ENCODE results near the gene AGBL1. TPM values are rescaled to one million over a fixed set of nuclear protein-coding genes. Genes with fewer than 3 reads are reported as not detected.

AGBL1 gene
- total and polyA plus RNA-seq, 2 donors (not counting 3 experiments of a cell fraction or from before 2014, with no cell fraction given): not detected

- Histone ChIP-seq H3K36me3 (ENCODE audit: control insufficient read depth in 2 of 2, extremely low read depth in 1 of 2, insufficient read depth in 2 of 2, low read length in 2 of 2) (no peaks in the 10 kb centered on the region), H3K9me3 (replicated peaks; ENCODE audit: control insufficient read depth, insufficient read depth, low read length) (no peaks in the 10 kb centered on the region), H3K27me3 (ENCODE audit: control insufficient read depth in 2 of 2, insufficient read depth in 2 of 2, low read length in 2 of 2) (no peaks in the 10 kb centered on the region), H4K20me1 (replicated peaks; ENCODE audit: control insufficient read depth, extremely low read depth, insufficient read depth, low read length) (no peaks in the 10 kb centered on the region), H3K4me1 (ENCODE audit: control insufficient read depth, extremely low read depth, insufficient read depth, low read length) (no peaks in the 10 kb centered on the region), H3K9ac (replicated peaks; ENCODE audit: extremely low read depth, insufficient read depth, low read length) (no peak overlapping the region), H3K4me3 (replicated peaks in 1 of 3; ENCODE audit: insufficient read depth in 1 of 3, low read depth in 1 of 3, low read length in 3 of 3) (no peak overlapping the region), H3K79me2 (ENCODE audit: control insufficient read depth, insufficient read depth, low read length) (no peaks in the 10 kb centered on the region), H3K9me1 (replicated peaks; ENCODE audit: control insufficient read depth, extremely low read depth, insufficient read depth, low read length) (no peaks in the 10 kb centered on the region), H3K4me2 (ENCODE audit: insufficient read depth, low read length) (no peak overlapping the region), H3K27ac (ENCODE audit: insufficient read depth, low read depth, low read length) (no peak overlapping the region), H2AFZ (ENCODE audit: low read depth, low read length) (no peak overlapping the region)
- TF ChIP-seq GATA2 (IDR thresholded peaks at IDR 0.05; ENCODE audit: insufficient read depth, insufficient read length, low read depth, low read length) (no peak), MAX (IDR thresholded peaks at IDR 0.05; ENCODE audit: insufficient read depth, insufficient read length) (no peak), MYC (IDR thresholded peaks at IDR 0.05; ENCODE audit: low read depth, low read length) (no peak), EZH2 (IDR thresholded peaks at IDR 0.05; ENCODE audit: borderline replicate concordance, low read depth, low read length, severe bottlenecking) (no peak), POLR2AphosphoS5 (IDR thresholded peaks at IDR 0.05; ENCODE audit: insufficient read depth, low read depth, low read length) (no peak), JUN (IDR thresholded peaks at IDR 0.05; ENCODE audit: borderline replicate concordance, insufficient read depth, insufficient read length, low read depth) (no peak), POLR2A (IDR thresholded peaks at IDR 0.05; ENCODE audit: low read depth, low read length) (no peak), FOS (IDR thresholded peaks at IDR 0.05; ENCODE audit: borderline replicate concordance, insufficient read depth, low read length) (no peak)
- TF ChIP-seq, protein P1, sequence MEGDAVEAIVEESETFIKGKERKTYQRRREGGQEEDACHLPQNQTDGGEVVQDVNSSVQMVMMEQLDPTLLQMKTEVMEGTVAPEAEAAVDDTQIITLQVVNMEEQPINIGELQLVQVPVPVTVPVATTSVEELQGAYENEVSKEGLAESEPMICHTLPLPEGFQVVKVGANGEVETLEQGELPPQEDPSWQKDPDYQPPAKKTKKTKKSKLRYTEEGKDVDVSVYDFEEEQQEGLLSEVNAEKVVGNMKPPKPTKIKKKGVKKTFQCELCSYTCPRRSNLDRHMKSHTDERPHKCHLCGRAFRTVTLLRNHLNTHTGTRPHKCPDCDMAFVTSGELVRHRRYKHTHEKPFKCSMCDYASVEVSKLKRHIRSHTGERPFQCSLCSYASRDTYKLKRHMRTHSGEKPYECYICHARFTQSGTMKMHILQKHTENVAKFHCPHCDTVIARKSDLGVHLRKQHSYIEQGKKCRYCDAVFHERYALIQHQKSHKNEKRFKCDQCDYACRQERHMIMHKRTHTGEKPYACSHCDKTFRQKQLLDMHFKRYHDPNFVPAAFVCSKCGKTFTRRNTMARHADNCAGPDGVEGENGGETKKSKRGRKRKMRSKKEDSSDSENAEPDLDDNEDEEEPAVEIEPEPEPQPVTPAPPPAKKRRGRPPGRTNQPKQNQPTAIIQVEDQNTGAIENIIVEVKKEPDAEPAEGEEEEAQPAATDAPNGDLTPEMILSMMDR (IDR thresholded peaks at IDR 0.05; ENCODE audit: extremely low read depth in 1 of 2, insufficient read depth in 1 of 2, low read depth in 1 of 2, low read length in 2 of 2): no peak
- no TSS peak for BruUV-seq (replicated peaks)
- intact Hi-C loops (cut with micrococcal nuclease): no loop called here
- FAIRE-seq (no peak), DNase-seq (ENCODE audit: low read depth, low spot score) (no peak)
- CTCF ChIA-PET: no interaction called here
- POLR2A ChIA-PET: no interaction called here
- dilution Hi-C loops (cut with MboI; ENCODE audit: extremely low pct_ligation_motif_present, low sequenced_read_pairs): no loop called here
These were observed 156.9 kb downstream of the AGBL1 start for GRCh38 chr15:86236356-86237110.

All from endothelial cell of umbilical vein (primary cell).